ENCODE measurements around the gene PTPRM.

Gene PTPRM

GRCh38 chr18:8065284-8065683 is 498.2 kb downstream of the PTPRM start:
- no peak for DNase-seq

GRCh38 chr18:8065773-8066172 is 498.7 kb downstream of the PTPRM start:
- DNase-seq, result no peak

GRCh38 chr18:8069708-8070107 is 502.6 kb downstream of the PTPRM start:
- DNase-seq, result no peak

- DNase-seq, result no peak
Observed at GRCh38 chr18:8073167-8073566, 506.1 kb downstream of the PTPRM start.

GRCh38 chr18:8080092-8080491 is 513.0 kb downstream of the PTPRM start:
- DNase-seq, result no peak

- no peak for DNase-seq
Observed at GRCh38 chr18:8081267-8081666, 514.2 kb downstream of the PTPRM start.

- no peak for DNase-seq
Observed at GRCh38 chr18:8081872-8082553, 514.9 kb downstream of the PTPRM start.

GRCh38 chr18:8084160-8084559 is 517.0 kb downstream of the PTPRM start:
- DNase-seq, result no peak

- no peak for DNase-seq
Observed at GRCh38 chr18:8088626-8089025, 521.5 kb downstream of the PTPRM start.

- DNase-seq, result no peak
Observed at GRCh38 chr18:8091035-8091434, 523.9 kb downstream of the PTPRM start.

GRCh38 chr18:8095947-8096570 is 528.9 kb downstream of the PTPRM start:
- DNase-seq, result no peak

GRCh38 chr18:8097399-8097798 is 530.3 kb downstream of the PTPRM start:
- DNase-seq, result no peak

- DNase-seq, result no peak
Observed at GRCh38 chr18:8097927-8098326, 530.8 kb downstream of the PTPRM start.

- no peak for DNase-seq
Observed at GRCh38 chr18:8106603-8107002, 539.5 kb downstream of the PTPRM start.

- no peak for DNase-seq
Observed at GRCh38 chr18:8107426-8107825, 540.3 kb downstream of the PTPRM start.

GRCh38 chr18:8114480-8114879 is 547.4 kb downstream of the PTPRM start:
- no peak for DNase-seq

- DNase-seq, result no peak
Observed at GRCh38 chr18:8116341-8117005, 549.4 kb downstream of the PTPRM start.

- no peak for DNase-seq
Observed at GRCh38 chr18:8117006-8117371, 549.9 kb downstream of the PTPRM start.

GRCh38 chr18:8121101-8121500 is 554.0 kb downstream of the PTPRM start:
- no peak for DNase-seq

GRCh38 chr18:8121942-8122480 is 554.9 kb downstream of the PTPRM start:
- DNase-seq, result no peak

- no peak for DNase-seq
Observed at GRCh38 chr18:8124232-8125146, 557.4 kb downstream of the PTPRM start.

- DNase-seq, result no peak
Observed at GRCh38 chr18:8130096-8130495, 563.0 kb downstream of the PTPRM start.

- no peak for DNase-seq
Observed at GRCh38 chr18:8133032-8133431, 565.9 kb downstream of the PTPRM start.

Measured in activated T-cell treated with anti-CD3 and anti-CD28 coated beads for 4 hours (primary cell).